ENCODE results near the gene TRAK1.

TRAK1 gene

GRCh38 chr3:42063888-42064287, 27.3 kb upstream of the TRAK1 start:
- H3K4me3 ChIP-seq = no peak overlapping the region
- no peak for DNase-seq
- H3K4me1 ChIP-seq = peaks cover 4 to 86% (median 52%) of the 10 kb centered on the region in 4 donors
- TF ChIP-seq, protein P1, sequence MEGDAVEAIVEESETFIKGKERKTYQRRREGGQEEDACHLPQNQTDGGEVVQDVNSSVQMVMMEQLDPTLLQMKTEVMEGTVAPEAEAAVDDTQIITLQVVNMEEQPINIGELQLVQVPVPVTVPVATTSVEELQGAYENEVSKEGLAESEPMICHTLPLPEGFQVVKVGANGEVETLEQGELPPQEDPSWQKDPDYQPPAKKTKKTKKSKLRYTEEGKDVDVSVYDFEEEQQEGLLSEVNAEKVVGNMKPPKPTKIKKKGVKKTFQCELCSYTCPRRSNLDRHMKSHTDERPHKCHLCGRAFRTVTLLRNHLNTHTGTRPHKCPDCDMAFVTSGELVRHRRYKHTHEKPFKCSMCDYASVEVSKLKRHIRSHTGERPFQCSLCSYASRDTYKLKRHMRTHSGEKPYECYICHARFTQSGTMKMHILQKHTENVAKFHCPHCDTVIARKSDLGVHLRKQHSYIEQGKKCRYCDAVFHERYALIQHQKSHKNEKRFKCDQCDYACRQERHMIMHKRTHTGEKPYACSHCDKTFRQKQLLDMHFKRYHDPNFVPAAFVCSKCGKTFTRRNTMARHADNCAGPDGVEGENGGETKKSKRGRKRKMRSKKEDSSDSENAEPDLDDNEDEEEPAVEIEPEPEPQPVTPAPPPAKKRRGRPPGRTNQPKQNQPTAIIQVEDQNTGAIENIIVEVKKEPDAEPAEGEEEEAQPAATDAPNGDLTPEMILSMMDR (IDR thresholded peaks at IDR 0.05) = no peak
- no peaks in the 10 kb centered on the region for H3K9me3 ChIP-seq
- H3K36me3 ChIP-seq = no peaks in the 10 kb centered on the region
- intact Hi-C loops (cut with DNase I; ENCODE audit: low total_unique reads) = no loop called here
- peak overlapping the region; percentile 76 to 81 for H3K27ac ChIP-seq
- H3K27me3 ChIP-seq = no peaks in the 10 kb centered on the region

DNA sequence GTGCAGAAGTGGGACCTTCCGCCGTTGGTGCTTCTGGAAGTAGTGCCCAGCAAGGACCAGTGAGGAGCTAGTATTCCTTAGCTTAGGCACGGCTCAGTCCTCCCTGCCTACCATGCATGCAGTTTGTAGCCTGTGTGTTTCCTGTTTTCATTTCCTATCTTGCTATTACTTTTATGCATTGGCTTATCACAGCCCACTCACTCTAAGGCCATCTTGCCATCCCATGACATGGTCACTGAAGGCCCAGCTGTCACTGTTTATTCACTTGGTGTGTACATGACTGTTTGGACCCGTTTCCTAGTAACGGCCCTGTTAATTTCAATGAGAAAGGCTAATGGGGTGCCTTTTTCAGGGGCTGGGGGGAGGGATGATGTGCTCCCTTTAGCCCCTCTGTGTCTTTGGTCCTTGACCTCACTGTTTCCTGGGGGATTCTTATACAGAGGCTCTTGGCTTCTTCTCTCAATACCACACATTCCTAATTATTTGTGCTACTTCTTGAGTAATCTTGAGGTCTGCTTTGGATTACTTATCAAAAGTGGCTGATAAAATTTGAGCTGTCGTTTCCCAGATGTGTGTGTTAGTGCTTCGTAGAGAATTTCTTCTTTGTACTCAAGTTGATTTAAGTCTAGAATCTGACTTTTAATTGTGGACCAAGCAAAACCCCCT, 24.5 kb upstream of the TRAK1 start:
- TF ChIP-seq, protein P1 (IDR thresholded peaks at IDR 0.05) = no peak
- intact Hi-C loops (cut with DNase I; ENCODE audit: low total_unique reads) = no loop called here
- Histone ChIP-seq H3K4me3 (peak overlapping the region in 1 of 2 donors; percentile 4), H3K27me3 (no peaks in the 10 kb centered on the region), H3K4me1 (peaks cover 4 to 86% (median 59%) of the 10 kb centered on the region in 4 donors), H3K36me3 (no peaks in the 10 kb centered on the region), H3K27ac (peak overlapping the region; percentile 76), H3K9me3 (no peaks in the 10 kb centered on the region)
- DNase-seq = no peak

GRCh38 chr3:42067326-42067725, 23.8 kb upstream of the TRAK1 start:
- Histone ChIP-seq H3K4me1 (peaks cover 4 to 86% (median 59%) of the 10 kb centered on the region in 4 donors), H3K9me3 (no peaks in the 10 kb centered on the region), H3K36me3 (no peaks in the 10 kb centered on the region), H3K27ac (peak overlapping the region; percentile 76), H3K27me3 (no peaks in the 10 kb centered on the region), H3K4me3 (peak overlapping the region in 1 of 2 donors; percentile 4)
- no peak for DNase-seq
- intact Hi-C loops (cut with DNase I; ENCODE audit: low total_unique reads) = no loop called here
- TF ChIP-seq, protein P1 (IDR thresholded peaks at IDR 0.05) = no peak

DNA sequence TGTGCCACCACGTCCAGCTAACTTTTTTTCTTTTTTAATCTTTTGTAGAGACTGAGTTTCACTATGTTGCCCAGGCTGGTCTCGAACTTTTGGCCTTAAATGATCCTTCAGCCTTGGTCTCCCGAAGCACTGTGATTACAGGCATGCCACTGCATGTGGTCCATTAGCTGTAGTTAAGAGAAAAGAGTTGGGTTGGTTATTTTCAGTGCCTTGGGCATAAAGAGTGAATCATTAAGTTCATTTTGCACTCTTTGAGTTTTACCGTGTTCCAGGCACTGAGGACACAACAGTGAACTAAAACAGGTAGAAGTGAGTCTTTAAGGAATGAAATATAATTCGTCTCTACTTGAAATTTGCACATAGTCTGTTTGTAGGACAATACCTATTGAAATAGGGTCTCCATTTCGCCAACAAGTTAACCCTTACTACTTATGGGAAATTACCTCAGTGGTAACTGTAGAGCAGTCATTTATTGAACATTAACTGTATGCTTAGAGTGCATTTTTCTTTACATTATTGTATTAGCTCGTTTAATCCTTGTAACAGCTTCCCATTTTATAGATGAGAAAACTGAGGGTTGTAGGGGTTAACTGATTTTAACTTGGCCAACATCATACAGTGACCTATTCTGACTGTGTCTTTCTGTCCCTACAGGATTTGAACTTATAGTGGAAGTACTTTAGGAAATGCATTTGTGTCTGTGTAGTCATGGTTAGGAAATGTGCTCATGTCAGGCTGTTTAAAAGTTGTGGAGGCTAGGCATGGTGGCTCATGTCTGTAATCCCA, 22.7 kb upstream of the TRAK1 start:
- H3K27me3 ChIP-seq = no peaks in the 10 kb centered on the region
- intact Hi-C loops (cut with DNase I; ENCODE audit: low total_unique reads) = no loop called here
- peaks cover 4 to 85% (median 60%) of the 10 kb centered on the region in 4 donors for H3K4me1 ChIP-seq
- H3K9me3 ChIP-seq = no peaks in the 10 kb centered on the region
- TF ChIP-seq, protein P1 (IDR thresholded peaks at IDR 0.05) = no peak
- DNase-seq = no peak
- no peak overlapping the region for H3K4me3 ChIP-seq
- H3K36me3 ChIP-seq = no peaks in the 10 kb centered on the region
- peak overlapping the region; percentile 76 for H3K27ac ChIP-seq

DNA sequence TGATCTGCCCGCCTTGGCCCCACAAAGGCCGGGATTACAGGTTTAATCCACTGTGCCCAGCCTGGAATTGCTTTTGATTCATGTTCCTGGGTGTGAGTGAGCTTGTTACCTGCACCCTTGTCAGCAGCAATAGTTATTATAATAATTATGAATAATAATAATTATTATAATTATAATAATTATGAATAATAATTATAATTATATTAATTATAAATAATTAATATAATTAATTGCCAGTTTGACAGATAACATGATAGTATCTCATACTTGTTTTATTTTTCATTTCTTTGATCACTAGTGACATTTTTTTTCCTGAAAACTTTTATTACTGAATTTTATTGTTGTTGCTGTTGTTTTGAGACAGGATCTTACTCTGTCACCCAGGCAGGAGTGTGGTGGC, 21.1 kb upstream of the TRAK1 start:
- Histone ChIP-seq H3K9me3 (no peaks in the 10 kb centered on the region), H3K27ac (peak overlapping the region; percentile 76 to 83), H3K4me1 (peaks cover 4 to 94% (median 59%) of the 10 kb centered on the region in 4 donors), H3K4me3 (no peak overlapping the region), H3K27me3 (no peaks in the 10 kb centered on the region), H3K36me3 (no peaks in the 10 kb centered on the region)
- TF ChIP-seq, protein P1 (IDR thresholded peaks at IDR 0.05) = no peak
- intact Hi-C loops (cut with DNase I; ENCODE audit: low total_unique reads) = no loop called here
- no peak for DNase-seq

Data from tibial artery (tissue), 4 donors.